ENCODE data around the gene SFTPA2. TPM values are rescaled to one million over a fixed set of nuclear protein-coding genes. Genes with fewer than 3 reads are reported as not detected.
"Not testable (repeated sequence)": the region's sequence is repeated elsewhere in the genome, so short reads cannot be mapped to it uniquely, and the experiment has no call there.

SFTPA2 gene
- total RNA-seq, 2 experiments from 2014 or later, result not detected

DNA sequence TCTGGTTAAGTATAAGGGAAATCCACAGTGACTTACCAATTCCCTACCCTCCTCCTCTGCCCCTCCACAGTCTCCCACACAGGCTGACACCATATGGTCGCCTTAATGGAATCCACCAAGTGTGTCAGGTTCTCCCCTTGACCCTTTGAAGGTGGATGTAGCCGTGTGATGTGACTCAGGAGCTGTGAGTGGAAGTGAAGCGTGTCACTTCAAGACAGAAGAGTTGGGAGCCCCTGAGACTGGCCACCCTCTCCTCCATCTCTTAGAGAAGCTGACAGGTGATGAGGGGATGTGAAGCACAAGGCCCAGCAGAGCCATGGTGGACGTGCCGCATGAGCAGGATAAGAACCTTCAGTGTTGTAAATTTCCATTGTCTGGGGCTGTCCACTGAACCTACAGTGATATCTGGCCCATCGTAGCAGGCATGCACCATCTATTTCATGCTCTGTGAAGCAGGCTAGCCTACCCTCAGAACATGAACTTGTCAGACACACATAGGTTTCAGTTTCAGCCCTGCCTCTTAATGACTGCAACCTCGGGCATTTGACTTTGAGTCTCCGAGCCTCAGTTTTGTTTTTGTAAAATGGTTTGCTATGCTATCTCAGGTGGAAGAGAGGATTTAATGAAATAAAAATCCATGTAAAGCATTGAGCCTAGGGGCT, 35.0 kb downstream of the SFTPA2 start:
- intact Hi-C loops (cut with micrococcal nuclease); H3K36me3 Mint-ChIP-seq; CTCF ChIA-PET; DNase-seq; POLR2A ChIA-PET; H3K27me3 Mint-ChIP-seq; H3K4me3 Mint-ChIP-seq; H3K27ac Mint-ChIP-seq; H3K9me3 Mint-ChIP-seq; H3K4me1 Mint-ChIP-seq (ENCODE audit: low read depth): not testable (repeated sequence)

- H3K27ac Mint-ChIP-seq; H3K36me3 Mint-ChIP-seq; H3K4me1 Mint-ChIP-seq (ENCODE audit: low read depth); H3K4me3 Mint-ChIP-seq; DNase-seq; CTCF ChIA-PET; POLR2A ChIA-PET; H3K27me3 Mint-ChIP-seq; intact Hi-C loops (cut with micrococcal nuclease); H3K9me3 Mint-ChIP-seq: not testable (repeated sequence)
Measured at GRCh38 chr10:79523157-79523853, 36.9 kb downstream of the SFTPA2 start.

GRCh38 chr10:79522464-79522863, 37.7 kb downstream of the SFTPA2 start:
- H3K4me3 Mint-ChIP-seq; H3K27me3 Mint-ChIP-seq; POLR2A ChIA-PET; H3K36me3 Mint-ChIP-seq; intact Hi-C loops (cut with micrococcal nuclease); H3K9me3 Mint-ChIP-seq; H3K4me1 Mint-ChIP-seq (ENCODE audit: low read depth); DNase-seq; CTCF ChIA-PET; H3K27ac Mint-ChIP-seq: not testable (repeated sequence)

GRCh38 chr10:79521751-79522150, 38.5 kb downstream of the SFTPA2 start:
- H3K9me3 Mint-ChIP-seq; intact Hi-C loops (cut with micrococcal nuclease); CTCF ChIA-PET; H3K27ac Mint-ChIP-seq; H3K36me3 Mint-ChIP-seq; H3K27me3 Mint-ChIP-seq; H3K4me1 Mint-ChIP-seq (ENCODE audit: low read depth); POLR2A ChIA-PET; DNase-seq; H3K4me3 Mint-ChIP-seq: not testable (repeated sequence)

GRCh38 chr10:79517567-79517966, 42.6 kb downstream of the SFTPA2 start:
- H3K9me3 Mint-ChIP-seq; DNase-seq; H3K27me3 Mint-ChIP-seq; H3K27ac Mint-ChIP-seq; H3K4me3 Mint-ChIP-seq; H3K36me3 Mint-ChIP-seq; H3K4me1 Mint-ChIP-seq (ENCODE audit: low read depth); CTCF ChIA-PET; POLR2A ChIA-PET; intact Hi-C loops (cut with micrococcal nuclease): not testable (repeated sequence)

DNA sequence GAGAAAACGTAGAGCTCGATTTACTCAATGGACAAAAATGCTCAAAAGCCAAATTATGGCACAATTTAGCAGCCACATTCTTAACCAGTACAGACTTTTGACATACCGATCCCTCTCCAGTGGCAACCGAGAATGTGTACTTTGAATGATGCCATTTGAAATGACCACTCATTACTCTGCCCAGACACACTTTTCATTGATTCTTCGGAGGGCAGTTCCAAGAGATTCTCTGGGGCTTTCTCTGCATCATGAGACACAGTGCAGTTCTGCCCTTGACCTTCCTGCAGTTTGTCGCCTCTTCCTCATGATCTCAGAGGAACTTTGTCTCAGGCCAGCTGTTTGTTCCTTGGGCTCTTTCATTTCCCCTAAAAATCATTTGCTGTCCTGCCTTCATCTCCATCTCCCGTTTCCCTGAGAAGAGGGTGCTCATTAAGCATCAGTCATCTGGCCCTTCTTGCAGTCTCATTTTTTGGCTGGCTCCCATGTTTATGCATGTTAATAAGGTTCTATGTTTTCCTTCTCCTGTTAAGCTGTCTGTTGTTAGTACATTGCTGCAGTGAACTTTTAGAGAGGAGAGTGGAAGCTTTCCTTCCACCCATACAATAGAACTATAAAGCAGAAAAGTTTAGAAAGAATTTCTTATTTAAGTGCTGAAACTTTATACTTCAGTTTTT, 43.5 kb downstream of the SFTPA2 start:
- H3K4me1 Mint-ChIP-seq (ENCODE audit: low read depth); H3K4me3 Mint-ChIP-seq; intact Hi-C loops (cut with micrococcal nuclease); POLR2A ChIA-PET; H3K27me3 Mint-ChIP-seq; H3K36me3 Mint-ChIP-seq; H3K9me3 Mint-ChIP-seq; DNase-seq; H3K27ac Mint-ChIP-seq: not testable (repeated sequence)
- CTCF ChIA-PET, result interaction anchor here (0.6 kb wide), 1 partner anchor 142 kb away, joined by 3 read pairs; no protein-coding TSS in a partner anchor

GRCh38 chr10:79511891-79512583, 48.2 kb downstream of the SFTPA2 start, which contains the start of gene EIF5AL1:
Gene EIF5AL1, plus strand, starts transcription at chr10:79512533. Its CDS starts 117 bp downstream, at chr10:79512650.
- POLR2A ChIA-PET; DNase-seq; H3K9me3 Mint-ChIP-seq; H3K4me1 Mint-ChIP-seq (ENCODE audit: low read depth); H3K27me3 Mint-ChIP-seq; H3K4me3 Mint-ChIP-seq; H3K27ac Mint-ChIP-seq; CTCF ChIA-PET; H3K36me3 Mint-ChIP-seq; intact Hi-C loops (cut with micrococcal nuclease): not testable (repeated sequence)

DNA sequence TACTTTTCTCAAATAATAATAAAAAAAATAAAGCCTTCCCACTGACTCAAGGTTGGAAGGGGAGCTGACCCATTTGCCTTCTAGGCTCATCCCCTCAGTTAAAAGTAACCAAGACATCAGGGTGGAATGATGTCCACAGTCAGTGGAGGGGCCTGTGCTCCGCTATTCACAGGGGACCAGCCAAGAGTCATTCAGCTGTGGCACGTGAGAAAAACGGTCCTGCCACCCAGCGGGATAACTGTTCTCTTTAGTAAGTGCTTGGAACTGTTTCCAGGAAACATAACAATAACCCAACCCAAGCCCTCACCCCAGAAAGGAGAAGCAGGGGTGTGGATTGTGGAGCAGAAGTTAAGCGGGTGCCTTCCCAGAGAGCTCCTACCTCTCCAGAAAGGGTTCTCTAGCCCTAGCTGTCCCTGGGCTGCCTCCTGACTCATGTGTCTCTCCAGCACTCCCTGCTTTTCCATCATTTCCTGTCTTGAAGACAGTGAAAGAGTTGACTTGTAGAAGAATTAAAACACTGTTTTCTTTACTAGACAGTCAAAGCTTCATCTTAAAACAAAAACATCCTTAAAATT, 50.2 kb downstream of the SFTPA2 start:
- H3K4me1 Mint-ChIP-seq (ENCODE audit: low read depth); H3K27me3 Mint-ChIP-seq; CTCF ChIA-PET; H3K9me3 Mint-ChIP-seq; DNase-seq; H3K4me3 Mint-ChIP-seq; intact Hi-C loops (cut with micrococcal nuclease); POLR2A ChIA-PET; H3K36me3 Mint-ChIP-seq; H3K27ac Mint-ChIP-seq: not testable (repeated sequence)

DNA sequence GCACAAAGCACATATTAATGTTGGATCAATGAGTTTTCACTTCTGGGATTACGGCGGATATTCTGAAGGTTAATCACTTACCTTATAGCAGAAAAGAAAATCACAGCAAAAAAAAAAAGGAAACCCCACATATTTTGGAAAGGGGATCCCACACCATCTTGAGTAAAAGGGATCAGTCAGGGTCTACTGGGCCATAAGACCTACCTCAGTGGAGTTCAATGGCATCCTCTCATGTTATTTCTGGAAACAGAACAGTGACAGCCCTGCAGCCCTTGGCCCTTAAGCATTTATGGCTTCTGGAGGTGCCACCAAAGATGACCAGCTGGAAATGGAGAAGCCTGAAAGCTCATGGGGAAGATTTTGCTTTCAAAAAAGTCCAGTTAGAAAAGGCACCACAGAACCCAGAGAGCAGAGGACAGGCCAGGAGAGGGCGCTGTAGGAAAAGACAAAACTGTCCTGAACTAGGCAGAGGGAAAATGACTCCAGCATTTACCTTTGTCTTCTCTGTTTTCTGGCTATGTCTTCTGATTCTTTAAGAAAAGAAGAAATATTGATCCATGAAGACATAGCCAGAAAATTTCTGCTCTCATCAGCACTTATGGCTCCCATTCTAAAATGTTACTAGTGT, 50.8 kb downstream of the SFTPA2 start:
- H3K4me3 Mint-ChIP-seq; POLR2A ChIA-PET; H3K36me3 Mint-ChIP-seq; DNase-seq; CTCF ChIA-PET; H3K9me3 Mint-ChIP-seq; H3K4me1 Mint-ChIP-seq (ENCODE audit: low read depth); intact Hi-C loops (cut with micrococcal nuclease); H3K27ac Mint-ChIP-seq; H3K27me3 Mint-ChIP-seq: not testable (repeated sequence)

DNA sequence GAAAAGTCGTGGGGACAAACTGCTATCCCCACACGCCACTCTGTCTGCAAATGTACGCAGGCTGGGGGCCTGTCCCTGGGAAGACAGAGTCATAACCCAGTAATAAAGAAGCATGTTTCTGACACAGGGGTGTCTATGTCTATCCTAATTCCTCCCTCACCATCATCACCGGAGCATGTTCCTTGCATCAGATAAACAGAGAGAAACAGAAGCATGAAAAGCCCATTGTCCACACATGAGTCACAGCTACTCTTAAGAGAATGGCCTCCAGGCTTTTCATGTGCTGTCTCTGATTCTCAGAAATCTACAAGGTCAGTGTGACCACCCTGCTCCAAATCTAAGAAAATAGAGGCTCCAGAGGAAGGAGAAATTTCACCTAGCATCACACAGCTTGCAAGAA, 52.0 kb downstream of the SFTPA2 start:
- CTCF ChIA-PET, result not testable (repeated sequence)

GRCh38 chr10:79507440-79508167, 52.6 kb downstream of the SFTPA2 start:
- peaks cover 3% of the 10 kb centered on the region for H3K27me3 Mint-ChIP-seq
- no peaks in the 10 kb centered on the region for H3K9me3 Mint-ChIP-seq
- H3K4me1 Mint-ChIP-seq (ENCODE audit: low read depth), result no peaks in the 10 kb centered on the region
- no peak for DNase-seq
- H3K36me3 Mint-ChIP-seq, result no peaks in the 10 kb centered on the region
- intact Hi-C loops (cut with micrococcal nuclease), result no loop called here
- no peak overlapping the region for H3K4me3 Mint-ChIP-seq
- ChIA-PET POLR2A (interaction anchor here (0.6 kb wide), 1 partner anchor 520 kb away, joined by 4 read pairs; no protein-coding TSS in a partner anchor), CTCF (no interaction called here)
- no peak overlapping the region for H3K27ac Mint-ChIP-seq

More for the DNA sequence above, 52.0 kb downstream of the SFTPA2 start:
- POLR2A ChIA-PET; H3K27me3 Mint-ChIP-seq; H3K36me3 Mint-ChIP-seq; H3K4me3 Mint-ChIP-seq; H3K4me1 Mint-ChIP-seq (ENCODE audit: low read depth); DNase-seq; intact Hi-C loops (cut with micrococcal nuclease); H3K27ac Mint-ChIP-seq; H3K9me3 Mint-ChIP-seq: not testable (repeated sequence)

Data from activated CD4-positive, alpha-beta memory T cell treated with anti-CD3 and anti-CD28 coated beads for 36 hours (primary cell).